Measurements from ENCODE around the gene STRN.
"Not testable (repeated sequence)": the region's sequence is repeated elsewhere in the genome, so short reads cannot be mapped to it uniquely, and the experiment has no call there.

STRN gene

GRCh38 chr2:36951574-36951973, 14.8 kb downstream of the STRN start:
- FAIRE-seq (peak; percentile 69), DNase-seq (ENCODE audit: insufficient read length, low spot score) (peak; percentile 32)
- no peak for TF ChIP-seq POLR2A (IDR thresholded peaks at IDR 0.05; ENCODE audit: low read depth, low read length)

- DNase-seq (ENCODE audit: insufficient read length, low spot score), result no peak
- no peak for FAIRE-seq
Observed at GRCh38 chr2:36951027-36951518, 15.3 kb downstream of the STRN start.

GRCh38 chr2:36949845-36950244, 16.5 kb downstream of the STRN start:
- TF ChIP-seq POLR2A (IDR thresholded peaks at IDR 0.05; ENCODE audit: low read depth, low read length), result no peak
- FAIRE-seq, result no peak

More at GRCh38 chr2:36951027-36951518, 15.3 kb downstream of the STRN start:
- no peak for TF ChIP-seq POLR2A (IDR thresholded peaks at IDR 0.05; ENCODE audit: low read depth, low read length)

GRCh38 chr2:36945240-36945639, 21.1 kb downstream of the STRN start:
- DNase-seq (ENCODE audit: insufficient read length, low spot score), result not testable (repeated sequence)

More at GRCh38 chr2:36949845-36950244, 16.5 kb downstream of the STRN start:
- no peak for DNase-seq (ENCODE audit: insufficient read length, low spot score)

GRCh38 chr2:36941867-36942266, 24.5 kb downstream of the STRN start:
- DNase-seq (ENCODE audit: insufficient read length, low spot score), result no peak
- FAIRE-seq, result no peak
- TF ChIP-seq POLR2A (IDR thresholded peaks at IDR 0.05; ENCODE audit: low read depth, low read length), result no peak

More at GRCh38 chr2:36945240-36945639, 21.1 kb downstream of the STRN start:
- not testable (repeated sequence) for FAIRE-seq

- not testable (repeated sequence) for DNase-seq (ENCODE audit: insufficient read length, low spot score); FAIRE-seq
Observed at GRCh38 chr2:36936526-36936925, 29.8 kb downstream of the STRN start.

- DNase-seq (ENCODE audit: insufficient read length, low spot score), result not testable (repeated sequence)
- peak; percentile 68 for FAIRE-seq
Observed at GRCh38 chr2:36931688-36932087, 34.6 kb downstream of the STRN start.

- FAIRE-seq (peak; percentile 85), DNase-seq (ENCODE audit: insufficient read length, low spot score) (peak; percentile 9)
Observed at GRCh38 chr2:36930787-36931410, 35.4 kb downstream of the STRN start.

- DNase-seq (ENCODE audit: insufficient read length, low spot score), result not testable (repeated sequence)
- FAIRE-seq, result peak; percentile 84
Observed at GRCh38 chr2:36926175-36927132, 39.9 kb downstream of the STRN start.

GRCh38 chr2:36922629-36923028, 43.7 kb downstream of the STRN start:
- FAIRE-seq; DNase-seq (ENCODE audit: insufficient read length, low spot score): not testable (repeated sequence)

GRCh38 chr2:36921984-36922383, 44.4 kb downstream of the STRN start:
- TF ChIP-seq POLR2A (IDR thresholded peaks at IDR 0.05; ENCODE audit: low read depth, low read length), result no peak
- FAIRE-seq, result no peak

GRCh38 chr2:36919041-36919837, 47.1 kb downstream of the STRN start:
- DNase-seq (ENCODE audit: insufficient read length, low spot score) (no peak), FAIRE-seq (peak; percentile 60)
- no peak for TF ChIP-seq POLR2A (IDR thresholded peaks at IDR 0.05; ENCODE audit: low read depth, low read length)

More at GRCh38 chr2:36921984-36922383, 44.4 kb downstream of the STRN start:
- DNase-seq (ENCODE audit: insufficient read length, low spot score), result no peak

- FAIRE-seq (no peak), DNase-seq (ENCODE audit: insufficient read length, low spot score) (no peak)
- no peak for TF ChIP-seq POLR2A (IDR thresholded peaks at IDR 0.05; ENCODE audit: low read depth, low read length)
Observed at GRCh38 chr2:36918307-36918706, 48.0 kb downstream of the STRN start.

GRCh38 chr2:36915627-36916026, 50.7 kb downstream of the STRN start:
- no peak for TF ChIP-seq POLR2A (IDR thresholded peaks at IDR 0.05; ENCODE audit: low read depth, low read length)
- DNase-seq (ENCODE audit: insufficient read length, low spot score) (no peak), FAIRE-seq (peak; percentile 15)

All from H54 (cell line).